HG03558 (cell line): ENCODE measurements around the gene DPM3.
"Not testable (repeated sequence)": the region's sequence is repeated elsewhere in the genome, so short reads cannot be mapped to it uniquely, and the experiment has no call there.

ENCODE experiments used
- ATAC-seq: cut with Tn5 transposase; IDR thresholded peaks from one replicate; pipeline ENCODE4 v1.9.1; 2021; ENCODE audit warnings: moderate number of reproducible peaks; ENCODE audit not compliant: unreplicated experiment; ENCODE audit errors: extremely low read depth

Gene DPM3

GRCh38 chr1:155175927-155176371 lies 35.6 kb upstream of the DPM3 start:
- ATAC-seq: no peak

GRCh38 chr1:155175281-155175926 lies 35.1 kb upstream of the DPM3 start:
- ATAC-seq: no peak

GRCh38 chr1:155174324-155175280 lies 34.3 kb upstream of the DPM3 start:
- ATAC-seq: no peak

GRCh38 chr1:155173478-155174323 lies 33.4 kb upstream of the DPM3 start, which contains the start of gene TRIM46:
Gene TRIM46 (plus strand): TSS chr1:155173849. CDS start chr1:155173967, 118 bp downstream.
- ATAC-seq: no peak

- ATAC-seq: peak; percentile 42
Measured at GRCh38 chr1:155172732-155173477, 32.6 kb upstream of the DPM3 start, which contains the start of gene KRTCAP2. Gene KRTCAP2 (minus strand): TSS chr1:155173304. CDS start chr1:155173224, 80 bp downstream.

GRCh38 chr1:155171836-155172731 lies 31.8 kb upstream of the DPM3 start:
- ATAC-seq: no peak

GRCh38 chr1:155170806-155171205 lies 30.5 kb upstream of the DPM3 start:
- ATAC-seq: no peak

- no peak for ATAC-seq
Measured at GRCh38 chr1:155170101-155170785, 29.9 kb upstream of the DPM3 start.

- no peak for ATAC-seq
Measured at GRCh38 chr1:155169541-155169940, 29.2 kb upstream of the DPM3 start.

GRCh38 chr1:155168456-155169210 lies 28.3 kb upstream of the DPM3 start:
- ATAC-seq: no peak

GRCh38 chr1:155168105-155168445 lies 27.7 kb upstream of the DPM3 start:
- not testable (repeated sequence) for ATAC-seq

GRCh38 chr1:155167166-155168104 lies 27.1 kb upstream of the DPM3 start:
- ATAC-seq: no peak

- ATAC-seq: no peak
Measured at GRCh38 chr1:155166471-155167165, 26.3 kb upstream of the DPM3 start.

- ATAC-seq: no peak
Measured at GRCh38 chr1:155166051-155166470, 25.7 kb upstream of the DPM3 start.

- not testable (repeated sequence) for ATAC-seq
Measured at GRCh38 chr1:155164625-155165024, 24.3 kb upstream of the DPM3 start.

- ATAC-seq: not testable (repeated sequence)
Measured at GRCh38 chr1:155163785-155164184, 23.5 kb upstream of the DPM3 start.
